ENCODE data around the gene RPS6KA5.

RPS6KA5 gene

DNA sequence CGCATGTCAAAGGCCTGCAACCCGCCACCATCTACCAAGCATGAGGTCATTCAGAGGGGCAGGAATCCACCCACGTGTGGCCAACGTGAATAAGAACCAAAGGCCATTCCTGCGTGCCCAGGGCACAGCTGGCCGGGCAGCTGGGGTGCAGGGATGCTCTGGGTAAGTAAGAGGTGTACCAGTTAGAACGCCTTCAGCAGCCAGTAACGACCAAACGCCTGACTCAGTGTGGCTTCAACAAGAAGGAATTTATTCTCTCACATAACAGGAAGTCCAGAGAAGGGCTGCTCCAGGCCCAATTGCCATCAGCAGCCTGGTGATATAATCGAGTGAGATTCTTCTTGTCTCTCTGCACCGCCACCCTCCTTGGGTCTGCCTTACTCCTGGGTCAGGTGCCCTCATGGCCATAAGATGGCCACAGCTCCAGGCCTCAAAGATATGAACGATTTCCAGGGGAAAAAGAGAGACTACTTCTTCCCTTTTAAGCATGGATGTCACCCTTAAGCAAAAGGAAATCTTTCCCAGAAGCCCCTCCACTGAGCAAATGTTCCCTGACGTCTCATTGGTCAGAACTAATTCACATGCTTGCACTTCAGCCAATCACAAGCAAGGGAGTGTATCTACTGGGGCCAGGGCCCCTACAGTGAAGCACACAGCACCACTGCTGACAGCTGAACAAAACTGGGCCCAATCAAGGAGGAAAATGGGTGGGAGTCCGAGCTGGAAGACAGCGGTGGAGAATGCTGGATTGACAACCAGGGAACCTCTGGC lies 251.5 kb downstream of the RPS6KA5 start:
- Histone ChIP-seq H3K36me3 (ENCODE audit: control insufficient read depth, insufficient read depth, low read length) (no peaks in the 10 kb centered on the region), H3K4me3 (ENCODE audit: insufficient read depth, low read depth, low read length) (no peak overlapping the region), H3K9me3 (ENCODE audit: control insufficient read depth, low read length) (no peaks in the 10 kb centered on the region), H3K27ac (ENCODE audit: insufficient read depth, low read depth, low read length, poor library complexity, severe bottlenecking) (no peak overlapping the region), H3K4me1 (ENCODE audit: control insufficient read depth, insufficient read depth, low read length) (peaks cover 12% of the 10 kb centered on the region), H3K27me3 (ENCODE audit: control insufficient read depth, insufficient read depth, low read length, poor library complexity, severe bottlenecking) (no peaks in the 10 kb centered on the region)
- WGBS, 2 experiments: 88 to 92% methylated on average over 15 of the region's 15 CpGs

- WGBS, 2 experiments: 93 to 96% methylated on average over 6 of the region's 6 CpGs
- Histone ChIP-seq H3K4me1 (ENCODE audit: control insufficient read depth, insufficient read depth, low read length) (peaks cover 11% of the 10 kb centered on the region), H3K36me3 (ENCODE audit: control insufficient read depth, insufficient read depth, low read length) (no peaks in the 10 kb centered on the region), H3K9me3 (ENCODE audit: control insufficient read depth, low read length) (no peaks in the 10 kb centered on the region), H3K27ac (ENCODE audit: insufficient read depth, low read depth, low read length, poor library complexity, severe bottlenecking) (no peak overlapping the region), H3K4me3 (ENCODE audit: insufficient read depth, low read depth, low read length) (no peak overlapping the region), H3K27me3 (ENCODE audit: control insufficient read depth, insufficient read depth, low read length, poor library complexity, severe bottlenecking) (no peaks in the 10 kb centered on the region)
Observed at GRCh38 chr14:90807060-90807459, 253.4 kb downstream of the RPS6KA5 start.

- Histone ChIP-seq H3K9me3 (ENCODE audit: control insufficient read depth, low read length) (no peaks in the 10 kb centered on the region), H3K36me3 (ENCODE audit: control insufficient read depth, insufficient read depth, low read length) (no peaks in the 10 kb centered on the region), H3K27ac (ENCODE audit: insufficient read depth, low read depth, low read length, poor library complexity, severe bottlenecking) (no peak overlapping the region), H3K4me3 (ENCODE audit: insufficient read depth, low read depth, low read length) (no peak overlapping the region), H3K27me3 (ENCODE audit: control insufficient read depth, insufficient read depth, low read length, poor library complexity, severe bottlenecking) (no peaks in the 10 kb centered on the region), H3K4me1 (ENCODE audit: control insufficient read depth, insufficient read depth, low read length) (peaks cover 5% of the 10 kb centered on the region)
- 88 to 89% methylated on average over 21 of the region's 21 CpGs for WGBS, 2 experiments
Observed at GRCh38 chr14:90805662-90806540, 254.5 kb downstream of the RPS6KA5 start.

GRCh38 chr14:90805084-90805391 lies 255.4 kb downstream of the RPS6KA5 start:
- Histone ChIP-seq H3K36me3 (ENCODE audit: control insufficient read depth, insufficient read depth, low read length) (no peaks in the 10 kb centered on the region), H3K27ac (ENCODE audit: insufficient read depth, low read depth, low read length, poor library complexity, severe bottlenecking) (no peak overlapping the region), H3K9me3 (ENCODE audit: control insufficient read depth, low read length) (no peaks in the 10 kb centered on the region), H3K4me1 (ENCODE audit: control insufficient read depth, insufficient read depth, low read length) (peaks cover 5% of the 10 kb centered on the region), H3K27me3 (ENCODE audit: control insufficient read depth, insufficient read depth, low read length, poor library complexity, severe bottlenecking) (no peaks in the 10 kb centered on the region), H3K4me3 (ENCODE audit: insufficient read depth, low read depth, low read length) (no peak overlapping the region)
- WGBS, 2 experiments: 96% methylated on average over 13 of the region's 13 CpGs

GRCh38 chr14:90804292-90805083 lies 256.0 kb downstream of the RPS6KA5 start:
- WGBS, 2 experiments: 91 to 92% methylated on average over 18 of the region's 18 CpGs
- Histone ChIP-seq H3K27me3 (ENCODE audit: control insufficient read depth, insufficient read depth, low read length, poor library complexity, severe bottlenecking) (no peaks in the 10 kb centered on the region), H3K36me3 (ENCODE audit: control insufficient read depth, insufficient read depth, low read length) (no peaks in the 10 kb centered on the region), H3K4me3 (ENCODE audit: insufficient read depth, low read depth, low read length) (no peak overlapping the region), H3K27ac (ENCODE audit: insufficient read depth, low read depth, low read length, poor library complexity, severe bottlenecking) (no peak overlapping the region), H3K4me1 (ENCODE audit: control insufficient read depth, insufficient read depth, low read length) (peaks cover 5% of the 10 kb centered on the region), H3K9me3 (ENCODE audit: control insufficient read depth, low read length) (no peaks in the 10 kb centered on the region)

- 86 to 94% methylated on average over 2 of the region's 2 CpGs for WGBS, 2 experiments
- Histone ChIP-seq H3K27ac (ENCODE audit: insufficient read depth, low read depth, low read length, poor library complexity, severe bottlenecking) (no peak overlapping the region), H3K4me3 (ENCODE audit: insufficient read depth, low read depth, low read length) (no peak overlapping the region)
Observed at GRCh38 chr14:90803249-90803648, 257.2 kb downstream of the RPS6KA5 start.

GRCh38 chr14:90799420-90799819 lies 261.0 kb downstream of the RPS6KA5 start:
- H3K4me3 ChIP-seq (ENCODE audit: insufficient read depth, low read depth, low read length): no peak overlapping the region
- WGBS, 2 experiments: 88 to 94% methylated on average over 5 of the region's 5 CpGs

More at GRCh38 chr14:90803249-90803648, 257.2 kb downstream of the RPS6KA5 start:
- Histone ChIP-seq H3K4me1 (ENCODE audit: control insufficient read depth, insufficient read depth, low read length) (peaks cover 5% of the 10 kb centered on the region), H3K36me3 (ENCODE audit: control insufficient read depth, insufficient read depth, low read length) (no peaks in the 10 kb centered on the region), H3K9me3 (ENCODE audit: control insufficient read depth, low read length) (no peaks in the 10 kb centered on the region), H3K27me3 (ENCODE audit: control insufficient read depth, insufficient read depth, low read length, poor library complexity, severe bottlenecking) (no peaks in the 10 kb centered on the region)

GRCh38 chr14:90797919-90798318 lies 262.5 kb downstream of the RPS6KA5 start:
- Histone ChIP-seq H3K27ac (ENCODE audit: insufficient read depth, low read depth, low read length, poor library complexity, severe bottlenecking) (no peak overlapping the region), H3K4me1 (ENCODE audit: control insufficient read depth, insufficient read depth, low read length) (no peaks in the 10 kb centered on the region), H3K4me3 (ENCODE audit: insufficient read depth, low read depth, low read length) (no peak overlapping the region), H3K36me3 (ENCODE audit: control insufficient read depth, insufficient read depth, low read length) (no peaks in the 10 kb centered on the region), H3K27me3 (ENCODE audit: control insufficient read depth, insufficient read depth, low read length, poor library complexity, severe bottlenecking) (no peaks in the 10 kb centered on the region), H3K9me3 (ENCODE audit: control insufficient read depth, low read length) (no peaks in the 10 kb centered on the region)
- WGBS, 2 experiments: 86 to 87% methylated on average over 13 of the region's 13 CpGs

More at GRCh38 chr14:90799420-90799819, 261.0 kb downstream of the RPS6KA5 start:
- H3K4me1 ChIP-seq (ENCODE audit: control insufficient read depth, insufficient read depth, low read length): no peaks in the 10 kb centered on the region
- no peaks in the 10 kb centered on the region for H3K27me3 ChIP-seq (ENCODE audit: control insufficient read depth, insufficient read depth, low read length, poor library complexity, severe bottlenecking)
- H3K36me3 ChIP-seq (ENCODE audit: control insufficient read depth, insufficient read depth, low read length): no peaks in the 10 kb centered on the region
- no peaks in the 10 kb centered on the region for H3K9me3 ChIP-seq (ENCODE audit: control insufficient read depth, low read length)
- no peak overlapping the region for H3K27ac ChIP-seq (ENCODE audit: insufficient read depth, low read depth, low read length, poor library complexity, severe bottlenecking)
